Measurements from ENCODE around the gene DLGAP1. TPM values are rescaled to one million over a fixed set of nuclear protein-coding genes. Genes with fewer than 3 reads are reported as not detected.

DLGAP1 gene
- total and polyA plus RNA-seq, 2 donors (not counting 1 experiment from before 2014, with no cell fraction given), result 0.07 to 0.61 TPM

- POLR2A ChIA-PET, result no interaction called here
- DNase-seq, result no peak
- CTCF ChIA-PET, result no interaction called here
- Histone ChIP-seq H4K20me1 (ENCODE audit: control insufficient read depth, insufficient read depth, low read length, poor library complexity, severe bottlenecking) (no peaks in the 10 kb centered on the region), H3K9me3 (ENCODE audit: control extremely low read depth in 1 of 3, control insufficient read depth in 2 of 3, insufficient read depth in 1 of 3, low read length in 2 of 3) (no peaks in the 10 kb centered on the region), H3K79me2 (ENCODE audit: control insufficient read depth, insufficient read depth, low read length) (no peaks in the 10 kb centered on the region), H2AFZ (ENCODE audit: insufficient read depth, low read depth, low read length, poor library complexity, severe bottlenecking) (no peak overlapping the region), H3K27ac (ENCODE audit: low read length in 2 of 2) (no peak overlapping the region), H3K27me3 (replicated peaks in 1 of 4; ENCODE audit: control extremely low read depth in 1 of 4, control insufficient read depth in 3 of 4, insufficient read depth in 4 of 4, low read length in 3 of 4) (no peaks in the 10 kb centered on the region), H3K36me3 (replicated peaks in 1 of 2; ENCODE audit: control extremely low read depth in 1 of 2, control insufficient read depth in 1 of 2, extremely low read depth in 1 of 2, insufficient read depth in 2 of 2, low read length in 1 of 2) (no peaks in the 10 kb centered on the region), H3K9ac (ENCODE audit: low read length) (no peak overlapping the region), H3K4me2 (replicated peaks; ENCODE audit: low read depth, low read length, poor library complexity, severe bottlenecking) (no peak overlapping the region), H3K4me3 (ENCODE audit: control extremely low read depth in 1 of 5, extremely low read depth in 1 of 5, insufficient read depth in 1 of 5, low read depth in 2 of 5, low read length in 4 of 5) (no peak overlapping the region), H3K4me1 (ENCODE audit: control insufficient read depth in 2 of 2, insufficient read depth in 2 of 2, low read length in 2 of 2) (no peaks in the 10 kb centered on the region)
- intact Hi-C loops (cut with micrococcal nuclease), result no loop called here
- Mint-ChIP-seq H3K4me3 (no peak overlapping the region), H3K27ac (no peak overlapping the region), H3K27me3 (no peaks in the 10 kb centered on the region), H3K9me3 (ENCODE audit: insufficient read depth) (no peaks in the 10 kb centered on the region), H3K4me1 (no peaks in the 10 kb centered on the region)
- TF ChIP-seq, protein P1, sequence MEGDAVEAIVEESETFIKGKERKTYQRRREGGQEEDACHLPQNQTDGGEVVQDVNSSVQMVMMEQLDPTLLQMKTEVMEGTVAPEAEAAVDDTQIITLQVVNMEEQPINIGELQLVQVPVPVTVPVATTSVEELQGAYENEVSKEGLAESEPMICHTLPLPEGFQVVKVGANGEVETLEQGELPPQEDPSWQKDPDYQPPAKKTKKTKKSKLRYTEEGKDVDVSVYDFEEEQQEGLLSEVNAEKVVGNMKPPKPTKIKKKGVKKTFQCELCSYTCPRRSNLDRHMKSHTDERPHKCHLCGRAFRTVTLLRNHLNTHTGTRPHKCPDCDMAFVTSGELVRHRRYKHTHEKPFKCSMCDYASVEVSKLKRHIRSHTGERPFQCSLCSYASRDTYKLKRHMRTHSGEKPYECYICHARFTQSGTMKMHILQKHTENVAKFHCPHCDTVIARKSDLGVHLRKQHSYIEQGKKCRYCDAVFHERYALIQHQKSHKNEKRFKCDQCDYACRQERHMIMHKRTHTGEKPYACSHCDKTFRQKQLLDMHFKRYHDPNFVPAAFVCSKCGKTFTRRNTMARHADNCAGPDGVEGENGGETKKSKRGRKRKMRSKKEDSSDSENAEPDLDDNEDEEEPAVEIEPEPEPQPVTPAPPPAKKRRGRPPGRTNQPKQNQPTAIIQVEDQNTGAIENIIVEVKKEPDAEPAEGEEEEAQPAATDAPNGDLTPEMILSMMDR (IDR thresholded peaks at IDR 0.05), result no peak
- no peak for TF ChIP-seq EZH2 (IDR thresholded peaks at IDR 0.05; ENCODE audit: borderline replicate concordance, insufficient read depth, low read depth, low read length, poor library complexity, severe bottlenecking)
- ATAC-seq (ENCODE audit: low read depth), result no peak
These were observed 254.7 kb downstream of the DLGAP1 start for GRCh38 chr18:4200399-4200798.

DNA sequence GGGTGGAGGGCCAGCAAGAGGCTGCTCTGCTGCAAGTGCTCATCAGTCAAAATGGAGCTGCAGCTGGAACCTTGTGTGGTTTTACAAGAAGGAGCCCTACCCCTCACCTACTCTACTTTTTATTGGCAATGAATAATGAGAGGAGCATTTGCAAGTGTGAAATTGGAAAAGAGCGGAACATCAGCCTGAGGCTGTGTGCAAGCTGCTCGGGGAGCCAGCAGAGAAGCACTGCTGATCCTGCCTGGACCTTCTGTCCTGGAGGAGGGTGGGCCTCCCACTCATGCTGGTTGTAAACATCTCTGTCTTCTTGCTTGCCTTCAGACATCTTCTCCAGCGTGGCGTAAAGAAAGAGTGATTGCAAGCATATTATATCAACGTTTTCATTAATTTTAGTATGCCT is 256.2 kb downstream of the DLGAP1 start:
- Histone ChIP-seq H3K4me2 (replicated peaks; ENCODE audit: low read depth, low read length, poor library complexity, severe bottlenecking) (no peak overlapping the region), H2AFZ (ENCODE audit: insufficient read depth, low read depth, low read length, poor library complexity, severe bottlenecking) (no peak overlapping the region), H3K9ac (ENCODE audit: low read length) (no peak overlapping the region), H3K36me3 (replicated peaks in 1 of 2; ENCODE audit: control extremely low read depth in 1 of 2, control insufficient read depth in 1 of 2, extremely low read depth in 1 of 2, insufficient read depth in 2 of 2, low read length in 1 of 2) (no peaks in the 10 kb centered on the region), H3K27ac (ENCODE audit: low read length in 2 of 2) (no peak overlapping the region), H3K9me3 (ENCODE audit: control extremely low read depth in 1 of 3, control insufficient read depth in 2 of 3, insufficient read depth in 1 of 3, low read length in 2 of 3) (no peaks in the 10 kb centered on the region), H3K79me2 (ENCODE audit: control insufficient read depth, insufficient read depth, low read length) (no peaks in the 10 kb centered on the region), H3K4me1 (ENCODE audit: control insufficient read depth in 2 of 2, insufficient read depth in 2 of 2, low read length in 2 of 2) (no peaks in the 10 kb centered on the region), H4K20me1 (ENCODE audit: control insufficient read depth, insufficient read depth, low read length, poor library complexity, severe bottlenecking) (no peaks in the 10 kb centered on the region), H3K27me3 (replicated peaks in 1 of 4; ENCODE audit: control extremely low read depth in 1 of 4, control insufficient read depth in 3 of 4, insufficient read depth in 4 of 4, low read length in 3 of 4) (no peaks in the 10 kb centered on the region), H3K4me3 (ENCODE audit: control extremely low read depth in 1 of 5, extremely low read depth in 1 of 5, insufficient read depth in 1 of 5, low read depth in 2 of 5, low read length in 4 of 5) (no peak overlapping the region)
- TF ChIP-seq, protein P1 (IDR thresholded peaks at IDR 0.05), result no peak
- no peak for TF ChIP-seq EZH2 (IDR thresholded peaks at IDR 0.05; ENCODE audit: borderline replicate concordance, insufficient read depth, low read depth, low read length, poor library complexity, severe bottlenecking)
- ChIA-PET CTCF (no interaction called here), POLR2A (no interaction called here)
- Mint-ChIP-seq H3K4me3 (no peak overlapping the region), H3K9me3 (ENCODE audit: insufficient read depth) (no peaks in the 10 kb centered on the region), H3K27ac (no peak overlapping the region), H3K27me3 (no peaks in the 10 kb centered on the region), H3K4me1 (no peaks in the 10 kb centered on the region)
- ATAC-seq (ENCODE audit: low read depth) (no peak), DNase-seq (no peak)
- intact Hi-C loops (cut with micrococcal nuclease), result no loop called here
- 94% methylated on average over 2 of the region's 5 CpGs for WGBS (ENCODE audit: insufficient coverage)
